ENCODE results near the gene REPS1.
"Not testable (repeated sequence)": the region's sequence is repeated elsewhere in the genome, so short reads cannot be mapped to it uniquely, and the experiment has no call there.

REPS1 gene, protein sequence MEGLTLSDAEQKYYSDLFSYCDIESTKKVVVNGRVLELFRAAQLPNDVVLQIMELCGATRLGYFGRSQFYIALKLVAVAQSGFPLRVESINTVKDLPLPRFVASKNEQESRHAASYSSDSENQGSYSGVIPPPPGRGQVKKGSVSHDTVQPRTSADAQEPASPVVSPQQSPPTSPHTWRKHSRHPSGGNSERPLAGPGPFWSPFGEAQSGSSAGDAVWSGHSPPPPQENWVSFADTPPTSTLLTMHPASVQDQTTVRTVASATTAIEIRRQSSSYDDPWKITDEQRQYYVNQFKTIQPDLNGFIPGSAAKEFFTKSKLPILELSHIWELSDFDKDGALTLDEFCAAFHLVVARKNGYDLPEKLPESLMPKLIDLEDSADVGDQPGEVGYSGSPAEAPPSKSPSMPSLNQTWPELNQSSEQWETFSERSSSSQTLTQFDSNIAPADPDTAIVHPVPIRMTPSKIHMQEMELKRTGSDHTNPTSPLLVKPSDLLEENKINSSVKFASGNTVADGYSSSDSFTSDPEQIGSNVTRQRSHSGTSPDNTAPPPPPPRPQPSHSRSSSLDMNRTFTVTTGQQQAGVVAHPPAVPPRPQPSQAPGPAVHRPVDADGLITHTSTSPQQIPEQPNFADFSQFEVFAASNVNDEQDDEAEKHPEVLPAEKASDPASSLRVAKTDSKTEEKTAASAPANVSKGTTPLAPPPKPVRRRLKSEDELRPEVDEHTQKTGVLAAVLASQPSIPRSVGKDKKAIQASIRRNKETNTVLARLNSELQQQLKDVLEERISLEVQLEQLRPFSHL

DNA sequence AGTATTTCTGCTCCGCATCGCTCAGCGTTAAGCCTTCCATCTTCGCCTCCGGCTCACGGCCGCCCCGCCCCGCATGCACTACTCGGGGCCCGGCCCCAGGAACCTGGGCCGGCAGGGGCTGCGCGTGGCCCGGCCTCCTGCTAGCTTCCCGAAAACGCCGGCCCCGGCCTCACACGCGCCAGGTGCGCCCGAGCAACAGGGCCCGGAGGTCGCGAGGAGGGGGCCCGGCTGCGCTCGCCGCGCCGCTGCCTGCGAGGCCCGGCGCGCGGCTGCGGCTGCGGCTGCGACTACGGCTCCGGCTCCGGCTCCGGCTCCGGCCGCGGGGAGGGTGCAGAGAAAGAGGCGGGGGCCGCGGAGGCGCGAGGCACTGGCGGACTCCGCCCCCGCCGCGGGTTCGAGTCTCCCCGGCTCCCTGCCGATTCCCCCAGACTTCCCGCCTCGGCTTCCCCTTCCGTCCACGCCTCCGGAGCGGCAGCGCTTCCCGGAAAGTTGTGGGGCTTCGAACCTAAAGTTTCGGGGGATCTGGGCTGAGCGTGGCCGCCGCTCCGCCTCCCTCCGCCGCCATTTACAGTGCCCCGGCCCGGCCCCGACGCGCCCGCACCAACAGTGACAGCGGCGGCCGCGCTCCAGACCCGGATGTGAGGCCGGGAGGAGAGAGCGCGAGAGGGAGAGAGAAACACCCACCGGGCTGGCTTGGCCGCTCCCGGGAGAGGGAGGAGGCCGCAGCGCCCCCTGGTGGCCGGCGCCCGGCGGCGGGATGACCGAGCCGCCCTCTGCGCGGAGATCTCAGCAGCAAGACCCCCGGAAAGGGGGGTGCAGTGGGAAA, at the start of gene REPS1:
Gene REPS1, minus strand, starts transcription at position 611 of the 826 bp plus-strand sequence. Its CDS starts 571 bp downstream, at position 40.
- peak within 1 kb of the TSS; percentile 79 for H3K27ac ChIP-seq (ENCODE audit: low read depth, low read length)
- H3K79me2 ChIP-seq (ENCODE audit: control insufficient read depth, insufficient read depth, low read length, unreplicated experiment), result peaks cover 52% of the 10 kb centered on the region

DNA sequence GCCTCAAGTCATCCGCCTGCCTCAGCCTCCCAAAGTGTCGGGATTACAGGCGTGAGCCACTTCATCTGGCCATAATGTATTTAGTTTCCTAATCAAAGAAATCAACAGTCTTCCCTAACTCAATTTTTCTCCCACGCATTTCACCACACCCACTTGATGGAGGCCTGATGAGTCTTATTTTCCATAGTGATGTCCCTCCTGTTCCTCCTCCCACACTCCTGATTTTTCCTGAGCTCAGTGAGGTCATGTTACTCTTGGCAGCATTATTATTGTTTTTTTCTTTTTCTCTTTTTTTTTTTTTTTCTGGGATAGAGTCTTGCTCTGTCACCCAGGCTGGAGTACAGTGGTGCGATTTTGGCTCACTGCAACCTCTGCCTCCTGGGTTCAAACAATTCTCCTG, 49.4 kb upstream of the REPS1 start:
- H2AFZ ChIP-seq (ENCODE audit: low read length, unreplicated experiment), result no peak overlapping the region
- H3K27ac ChIP-seq (ENCODE audit: low read depth, low read length), result peak overlapping the region; percentile 48
- H3K4me3 ChIP-seq (ENCODE audit: low read depth, low read length), result no peak overlapping the region
- no peaks in the 10 kb centered on the region for H3K27me3 ChIP-seq (ENCODE audit: insufficient read depth, low read length)
- peaks cover 9% of the 10 kb centered on the region for H3K4me1 ChIP-seq (ENCODE audit: control insufficient read depth, insufficient read depth, low read length, unreplicated experiment)
- peaks cover 9% of the 10 kb centered on the region for H3K36me3 ChIP-seq (ENCODE audit: insufficient read depth, low read length)
- H3K79me2 ChIP-seq (ENCODE audit: control insufficient read depth, insufficient read depth, low read length, unreplicated experiment), result peaks cover 4% of the 10 kb centered on the region

More for the DNA sequence above, at the start of gene REPS1:
- H2AFZ ChIP-seq (ENCODE audit: low read length, unreplicated experiment), result peak within 1 kb of the TSS; percentile 97
- no peaks in the 10 kb centered on the region for H3K27me3 ChIP-seq (ENCODE audit: insufficient read depth, low read length)
- peaks cover 29% of the 10 kb centered on the region for H3K4me1 ChIP-seq (ENCODE audit: control insufficient read depth, insufficient read depth, low read length, unreplicated experiment)
- peak within 1 kb of the TSS; percentile 94 for H3K4me3 ChIP-seq (ENCODE audit: low read depth, low read length)
- no peaks in the 10 kb centered on the region for H3K36me3 ChIP-seq (ENCODE audit: insufficient read depth, low read length)

DNA sequence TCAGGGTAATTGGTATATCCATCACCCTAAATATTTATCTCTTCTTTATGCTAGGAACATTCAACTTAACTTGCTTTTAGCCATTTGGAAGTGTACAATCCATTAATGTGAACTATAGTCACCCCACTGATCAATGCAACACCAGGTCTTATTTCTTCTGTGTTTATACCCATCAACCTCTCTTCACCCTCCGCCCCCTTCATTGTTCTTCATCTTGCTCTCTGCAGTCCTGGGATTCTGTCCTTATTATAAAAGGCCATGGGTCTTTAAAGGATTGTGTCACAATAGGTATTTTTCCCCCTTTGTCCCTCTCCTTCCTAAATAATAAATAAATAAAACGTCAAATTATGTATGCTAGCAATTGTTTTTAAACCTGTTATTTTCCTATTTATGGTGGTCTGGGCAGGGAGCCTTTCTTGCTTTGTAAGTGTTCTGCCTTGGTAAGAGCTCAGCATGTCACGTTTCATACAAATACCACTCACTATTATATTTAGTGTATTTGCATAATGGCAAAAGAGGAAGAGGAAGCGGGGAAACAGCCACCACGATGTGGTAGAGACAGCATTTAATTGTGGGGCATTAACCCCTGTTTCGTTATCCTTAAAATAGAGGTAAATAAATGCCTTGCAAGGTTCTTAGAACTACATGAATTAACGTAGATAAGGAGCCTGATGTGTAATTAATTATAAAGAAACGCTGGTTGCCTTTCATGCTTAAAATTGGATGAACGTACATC, 42.3 kb upstream of the REPS1 start:
- H3K36me3 ChIP-seq (ENCODE audit: insufficient read depth, low read length), result peaks cover 4% of the 10 kb centered on the region; the same call in 1 of the 2 replicates
- H2AFZ ChIP-seq (ENCODE audit: low read length, unreplicated experiment), result peak overlapping the region; percentile 71
- H3K27me3 ChIP-seq (ENCODE audit: insufficient read depth, low read length), result no peaks in the 10 kb centered on the region
- H3K4me1 ChIP-seq (ENCODE audit: control insufficient read depth, insufficient read depth, low read length, unreplicated experiment), result peaks cover 13% of the 10 kb centered on the region
- peaks cover 20% of the 10 kb centered on the region for H3K79me2 ChIP-seq (ENCODE audit: control insufficient read depth, insufficient read depth, low read length, unreplicated experiment)
- H3K27ac ChIP-seq (ENCODE audit: low read depth, low read length), result no peak overlapping the region
- peak overlapping the region; percentile 89 for H3K4me3 ChIP-seq (ENCODE audit: low read depth, low read length)

DNA sequence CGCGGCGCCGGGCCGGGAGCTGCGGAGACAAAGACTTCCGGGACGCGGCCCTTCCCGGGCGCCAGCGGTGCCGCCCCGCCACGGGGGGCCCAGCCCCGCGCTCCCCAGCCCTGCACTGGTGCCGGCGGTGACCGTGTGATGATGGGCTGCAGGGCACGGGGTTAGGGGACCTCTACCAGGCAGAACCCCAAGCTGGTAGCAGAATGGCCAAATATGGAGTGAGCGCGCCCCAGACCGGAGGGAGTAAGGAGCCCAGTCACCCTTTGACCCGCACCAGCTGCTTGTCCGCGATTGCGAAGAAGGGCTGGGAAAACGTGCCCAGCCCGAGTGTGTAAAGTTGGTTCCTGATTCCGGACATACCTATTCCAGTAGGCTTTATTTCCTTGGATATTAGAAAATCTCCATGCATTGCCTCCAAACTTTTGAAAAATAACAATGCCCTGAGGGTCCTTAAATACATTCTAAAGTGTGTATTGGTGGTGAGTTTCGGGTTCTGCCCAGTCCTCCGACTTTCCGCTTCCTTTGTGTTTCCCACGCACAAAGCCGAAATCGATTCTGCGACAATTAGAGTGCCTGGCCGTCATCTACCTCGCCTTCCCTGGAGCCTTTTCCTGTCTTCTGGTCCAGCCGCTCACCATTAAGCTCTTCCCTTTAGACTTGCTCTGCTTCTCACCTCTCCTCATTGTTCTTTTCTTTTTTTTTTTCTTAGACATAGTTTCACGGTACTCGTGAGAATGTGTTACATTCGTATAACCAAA, 41.6 kb upstream of the REPS1 start:
- peaks cover 13% of the 10 kb centered on the region for H3K4me1 ChIP-seq (ENCODE audit: control insufficient read depth, insufficient read depth, low read length, unreplicated experiment)
- no peaks in the 10 kb centered on the region for H3K36me3 ChIP-seq (ENCODE audit: insufficient read depth, low read length)
- peaks cover 20% of the 10 kb centered on the region for H3K79me2 ChIP-seq (ENCODE audit: control insufficient read depth, insufficient read depth, low read length, unreplicated experiment)
- peak overlapping the region; percentile 89 for H3K4me3 ChIP-seq (ENCODE audit: low read depth, low read length)
- no peaks in the 10 kb centered on the region for H3K27me3 ChIP-seq (ENCODE audit: insufficient read depth, low read length)
- H3K27ac ChIP-seq (ENCODE audit: low read depth, low read length), result 0 out of 2 replicates have a peak overlapping the region, but pooled peaks have one; percentile 3
- H2AFZ ChIP-seq (ENCODE audit: low read length, unreplicated experiment), result peak overlapping the region; percentile 71

DNA sequence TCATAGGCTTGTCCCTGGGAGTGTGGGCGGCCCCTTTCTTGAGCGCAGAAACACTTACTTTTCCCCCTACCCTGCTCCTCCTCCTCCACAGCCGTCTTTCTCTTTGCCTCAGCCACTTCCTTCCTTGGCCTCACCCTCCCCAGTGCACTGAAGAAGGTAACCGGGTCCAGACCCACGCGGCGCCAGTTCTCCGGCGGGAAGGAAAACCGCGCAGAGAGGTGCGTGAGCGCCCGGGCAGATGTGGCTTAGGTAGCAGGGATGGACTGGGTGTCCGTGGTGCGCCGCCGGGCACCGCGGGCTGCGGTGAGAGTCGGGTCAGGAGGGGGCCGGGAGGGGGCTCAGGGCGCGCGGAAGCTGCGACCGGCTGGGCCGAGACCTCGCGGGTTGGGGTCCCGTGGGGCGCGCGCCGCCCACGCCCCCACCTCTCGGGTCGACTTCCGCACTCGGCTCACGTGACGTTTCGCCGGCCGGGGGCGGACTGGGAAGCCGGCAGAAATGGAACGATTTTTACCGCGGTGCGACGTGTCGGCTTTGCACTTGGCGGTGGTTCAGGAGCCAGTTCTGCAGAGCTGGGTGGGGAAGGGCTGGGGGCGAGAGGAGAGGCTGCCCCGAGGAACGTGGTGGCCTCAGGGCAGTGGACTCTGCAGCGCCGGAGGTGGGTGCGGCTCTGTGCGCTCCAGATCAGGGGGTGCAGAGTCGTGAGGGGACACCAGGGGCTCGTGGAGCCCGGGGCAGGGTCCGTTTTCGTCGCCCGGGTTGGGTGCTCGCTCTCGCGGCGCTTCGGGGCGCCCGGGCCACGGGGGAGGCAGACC, 40.8 kb upstream of the REPS1 start, which contains the start of gene ABRACL:
Gene ABRACL, plus strand, starts transcription at position 88 of the 812 bp plus-strand sequence. CDS start 5,416 bp downstream, outside the sequence.
- Histone ChIP-seq H3K4me3 (ENCODE audit: low read depth, low read length) (peak within 1 kb of the TSS; percentile 89), H3K27me3 (ENCODE audit: insufficient read depth, low read length) (no peaks in the 10 kb centered on the region), H3K4me1 (ENCODE audit: control insufficient read depth, insufficient read depth, low read length, unreplicated experiment) (peaks cover 13% of the 10 kb centered on the region), H3K79me2 (ENCODE audit: control insufficient read depth, insufficient read depth, low read length, unreplicated experiment) (peaks cover 20% of the 10 kb centered on the region), H3K27ac (ENCODE audit: low read depth, low read length) (peak within 1 kb of the TSS; percentile 30; the same call in 1 of the 2 replicates), H3K36me3 (ENCODE audit: insufficient read depth, low read length) (no peaks in the 10 kb centered on the region), H2AFZ (ENCODE audit: low read length, unreplicated experiment) (peak within 1 kb of the TSS; percentile 71)

DNA sequence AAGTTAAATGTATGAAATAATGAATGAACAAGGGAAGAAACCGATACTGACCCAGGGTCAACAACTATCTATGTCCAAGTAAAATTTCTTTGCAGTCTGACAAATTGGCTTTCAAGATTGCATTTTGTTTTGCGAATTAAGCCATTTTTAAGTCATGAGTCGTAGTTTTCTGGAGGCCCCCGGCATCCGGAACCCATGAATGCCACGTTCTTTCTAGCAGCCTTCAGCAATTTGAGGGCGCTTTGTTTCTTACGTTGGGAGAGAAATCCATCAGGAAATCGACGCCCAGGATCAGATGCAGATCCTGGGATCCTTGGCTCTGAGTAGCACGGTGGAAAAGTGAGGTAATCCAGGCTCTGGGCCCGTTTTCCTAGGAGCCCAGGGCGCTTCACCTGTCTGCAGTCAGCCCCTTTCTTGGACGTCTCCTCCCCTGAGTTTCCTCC, 40.2 kb upstream of the REPS1 start:
- H2AFZ ChIP-seq (ENCODE audit: low read length, unreplicated experiment), result peak overlapping the region; percentile 71
- no peaks in the 10 kb centered on the region for H3K36me3 ChIP-seq (ENCODE audit: insufficient read depth, low read length)
- peak overlapping the region; percentile 89 for H3K4me3 ChIP-seq (ENCODE audit: low read depth, low read length)
- peak overlapping the region; percentile 7; the same call in 1 of the 2 replicates for H3K27ac ChIP-seq (ENCODE audit: low read depth, low read length)
- no peaks in the 10 kb centered on the region for H3K27me3 ChIP-seq (ENCODE audit: insufficient read depth, low read length)
- peaks cover 20% of the 10 kb centered on the region for H3K79me2 ChIP-seq (ENCODE audit: control insufficient read depth, insufficient read depth, low read length, unreplicated experiment)
- H3K4me1 ChIP-seq (ENCODE audit: control insufficient read depth, insufficient read depth, low read length, unreplicated experiment), result peaks cover 13% of the 10 kb centered on the region

DNA sequence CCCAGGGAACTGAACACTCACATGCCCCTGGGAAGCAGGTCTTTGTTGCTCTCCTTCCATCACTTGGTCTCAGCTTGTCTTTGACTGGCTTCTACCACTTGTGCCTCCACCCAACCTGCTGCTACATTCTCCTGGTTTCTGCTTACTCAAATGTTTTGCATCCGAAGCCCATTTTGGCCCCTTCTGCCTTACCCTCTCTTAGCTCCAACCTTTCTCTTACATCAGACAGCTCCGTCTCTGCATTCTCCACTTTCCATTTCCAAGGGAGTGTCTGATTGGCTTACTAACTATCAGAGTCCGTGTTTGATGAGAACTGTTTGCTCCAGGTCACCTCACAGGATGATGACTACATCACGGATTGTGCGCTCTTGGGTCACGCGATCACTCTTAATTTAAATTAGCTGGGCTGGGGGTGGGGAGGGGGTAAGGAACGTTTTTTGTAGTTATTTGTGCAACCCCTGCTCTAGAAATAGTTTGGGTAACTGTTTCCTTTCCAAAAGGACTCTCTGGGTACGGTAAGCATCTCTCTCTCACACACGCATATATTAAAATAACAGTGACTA, 39.6 kb upstream of the REPS1 start:
- peaks cover 18% of the 10 kb centered on the region for H3K79me2 ChIP-seq (ENCODE audit: control insufficient read depth, insufficient read depth, low read length, unreplicated experiment)

DNA sequence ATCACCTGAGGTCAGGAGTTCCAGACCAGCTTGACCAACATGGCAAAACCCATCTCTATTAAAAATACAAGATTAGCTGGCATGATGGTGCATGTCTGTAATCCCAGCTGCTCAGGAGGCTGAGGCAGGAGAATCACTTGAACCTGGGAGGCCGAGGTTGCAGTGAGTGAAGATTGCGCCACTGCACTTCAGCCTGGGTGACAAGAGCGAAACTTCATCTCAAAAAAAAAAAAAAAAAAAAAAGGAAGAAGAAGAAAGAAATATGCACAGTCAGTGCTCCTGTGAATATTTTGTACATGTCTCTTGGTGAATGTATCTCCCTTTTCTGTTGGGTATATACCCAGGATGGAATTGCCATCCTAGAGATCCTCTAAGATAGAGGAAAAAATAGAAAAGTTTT, 37.4 kb upstream of the REPS1 start:
- H3K36me3 ChIP-seq (ENCODE audit: insufficient read depth, low read length); H3K27ac ChIP-seq (ENCODE audit: low read depth, low read length); H3K4me3 ChIP-seq (ENCODE audit: low read depth, low read length); H3K27me3 ChIP-seq (ENCODE audit: insufficient read depth, low read length); H2AFZ ChIP-seq (ENCODE audit: low read length, unreplicated experiment): not testable (repeated sequence)
- peaks cover 10% of the 10 kb centered on the region for H3K79me2 ChIP-seq (ENCODE audit: control insufficient read depth, insufficient read depth, low read length, unreplicated experiment)
- H3K4me1 ChIP-seq (ENCODE audit: control insufficient read depth, insufficient read depth, low read length, unreplicated experiment), result peaks cover 13% of the 10 kb centered on the region

More for the DNA sequence above, 39.6 kb upstream of the REPS1 start:
- peak overlapping the region; percentile 89 for H3K4me3 ChIP-seq (ENCODE audit: low read depth, low read length)
- H3K36me3 ChIP-seq (ENCODE audit: insufficient read depth, low read length), result no peaks in the 10 kb centered on the region
- H3K4me1 ChIP-seq (ENCODE audit: control insufficient read depth, insufficient read depth, low read length, unreplicated experiment), result peaks cover 13% of the 10 kb centered on the region
- peak overlapping the region; percentile 7; the same call in 1 of the 2 replicates for H3K27ac ChIP-seq (ENCODE audit: low read depth, low read length)
- no peaks in the 10 kb centered on the region for H3K27me3 ChIP-seq (ENCODE audit: insufficient read depth, low read length)
- peak overlapping the region; percentile 71 for H2AFZ ChIP-seq (ENCODE audit: low read length, unreplicated experiment)
